ENCODE results near the gene AUNIP.
"Not testable (repeated sequence)": the region's sequence is repeated elsewhere in the genome, so short reads cannot be mapped to it uniquely, and the experiment has no call there.

The AUNIP gene

GRCh38 chr1:25863486-25864262 lies 4.4 kb upstream of the AUNIP start:
- no peak for DNase-seq

- DNase-seq: no peak
These were observed 3.7 kb upstream of the AUNIP start for GRCh38 chr1:25862785-25863485.

- DNase-seq: no peak
These were observed 2.3 kb upstream of the AUNIP start for GRCh38 chr1:25861316-25862286.

GRCh38 chr1:25858494-25858893 lies 763 bp downstream of the AUNIP start:
- DNase-seq: no peak

- no peak for DNase-seq
These were observed 2.4 kb downstream of the AUNIP start for GRCh38 chr1:25856856-25857255.

- DNase-seq: peak; percentile 12
These were observed 4.7 kb downstream of the AUNIP start for GRCh38 chr1:25854554-25854953.

- no peak for DNase-seq
These were observed 10.7 kb downstream of the AUNIP start for GRCh38 chr1:25848531-25848930.

- no peak for DNase-seq
These were observed 11.3 kb downstream of the AUNIP start for GRCh38 chr1:25847929-25848328.

GRCh38 chr1:25845664-25846063 lies 13.6 kb downstream of the AUNIP start:
- no peak for DNase-seq

- DNase-seq: no peak
These were observed 14.5 kb downstream of the AUNIP start for GRCh38 chr1:25844536-25845337.

GRCh38 chr1:25843483-25843882 lies 15.8 kb downstream of the AUNIP start:
- no peak for DNase-seq

GRCh38 chr1:25839808-25840207 lies 19.4 kb downstream of the AUNIP start:
- DNase-seq: not testable (repeated sequence)

- DNase-seq: peak; percentile 35
These were observed 21.9 kb downstream of the AUNIP start for GRCh38 chr1:25837262-25837875.

GRCh38 chr1:25836695-25837094 lies 22.6 kb downstream of the AUNIP start:
- DNase-seq: no peak

- no peak for DNase-seq
These were observed 24.4 kb downstream of the AUNIP start for GRCh38 chr1:25834894-25835293.

- no peak for DNase-seq
These were observed 26.1 kb downstream of the AUNIP start for GRCh38 chr1:25833158-25833557.

- no peak for DNase-seq
These were observed 26.8 kb downstream of the AUNIP start for GRCh38 chr1:25832336-25833037.

GRCh38 chr1:25831569-25832196 lies 27.6 kb downstream of the AUNIP start:
- no peak for DNase-seq

GRCh38 chr1:25829046-25829445 lies 30.2 kb downstream of the AUNIP start:
- no peak for DNase-seq

- DNase-seq: no peak
These were observed 30.8 kb downstream of the AUNIP start for GRCh38 chr1:25828491-25828890.

- no peak for DNase-seq
These were observed 32.7 kb downstream of the AUNIP start for GRCh38 chr1:25826571-25826970.

All from NCI-H69 (cell line).